ENCODE measurements around the gene FGGY.

Gene FGGY

DNA sequence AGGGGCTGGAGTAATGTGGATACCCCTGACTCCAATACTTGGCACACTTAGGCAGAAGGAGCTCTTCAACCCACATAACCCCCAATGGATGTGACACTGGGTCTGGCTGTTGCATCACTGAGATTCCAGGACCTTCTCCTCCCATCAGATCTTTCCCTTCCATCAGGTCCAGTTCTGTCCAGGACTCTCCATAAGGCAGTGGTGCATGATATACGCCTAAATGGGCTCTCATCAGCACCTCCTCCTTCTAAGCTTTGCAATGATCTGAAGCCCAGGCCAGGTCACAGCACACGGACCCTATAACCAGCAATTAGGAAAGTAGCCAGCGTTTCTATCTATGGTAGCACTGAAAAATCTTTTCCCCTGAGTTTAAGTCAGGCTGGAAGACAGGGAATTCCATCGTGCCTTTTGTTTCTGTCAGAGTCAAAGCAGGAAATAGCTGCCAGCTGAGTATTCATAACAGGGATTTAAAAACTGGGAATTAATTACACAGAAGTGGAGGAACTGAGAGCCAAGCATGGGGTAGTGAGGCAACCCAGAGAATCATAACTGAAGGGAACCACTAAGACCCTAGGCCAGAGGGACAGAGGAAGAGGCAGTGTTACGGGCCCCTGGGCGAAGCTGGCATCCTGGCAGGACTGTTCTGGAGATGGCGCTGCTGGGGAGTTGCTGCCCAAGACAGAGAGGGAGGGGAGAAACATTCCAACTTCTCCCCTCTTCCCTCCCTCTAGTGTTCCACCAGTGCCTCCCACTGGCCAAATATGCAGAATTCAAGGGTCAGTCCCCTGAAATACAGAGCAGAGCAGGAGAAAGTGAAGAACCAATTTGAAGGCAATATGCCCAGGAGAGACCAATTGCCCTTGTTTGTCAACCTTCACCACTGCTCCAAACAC, 480.3 kb downstream of the FGGY start:
- no peaks in the 10 kb centered on the region for H3K9me3 ChIP-seq
- no peak for DNase-seq
- H3K27me3 ChIP-seq = no peaks in the 10 kb centered on the region
- no peaks in the 10 kb centered on the region for H3K36me3 ChIP-seq
- no peaks in the 10 kb centered on the region for H3K4me1 ChIP-seq
- no peak overlapping the region for H3K4me3 ChIP-seq (ENCODE audit: low read depth, low read length)
- TF ChIP-seq, protein P1, sequence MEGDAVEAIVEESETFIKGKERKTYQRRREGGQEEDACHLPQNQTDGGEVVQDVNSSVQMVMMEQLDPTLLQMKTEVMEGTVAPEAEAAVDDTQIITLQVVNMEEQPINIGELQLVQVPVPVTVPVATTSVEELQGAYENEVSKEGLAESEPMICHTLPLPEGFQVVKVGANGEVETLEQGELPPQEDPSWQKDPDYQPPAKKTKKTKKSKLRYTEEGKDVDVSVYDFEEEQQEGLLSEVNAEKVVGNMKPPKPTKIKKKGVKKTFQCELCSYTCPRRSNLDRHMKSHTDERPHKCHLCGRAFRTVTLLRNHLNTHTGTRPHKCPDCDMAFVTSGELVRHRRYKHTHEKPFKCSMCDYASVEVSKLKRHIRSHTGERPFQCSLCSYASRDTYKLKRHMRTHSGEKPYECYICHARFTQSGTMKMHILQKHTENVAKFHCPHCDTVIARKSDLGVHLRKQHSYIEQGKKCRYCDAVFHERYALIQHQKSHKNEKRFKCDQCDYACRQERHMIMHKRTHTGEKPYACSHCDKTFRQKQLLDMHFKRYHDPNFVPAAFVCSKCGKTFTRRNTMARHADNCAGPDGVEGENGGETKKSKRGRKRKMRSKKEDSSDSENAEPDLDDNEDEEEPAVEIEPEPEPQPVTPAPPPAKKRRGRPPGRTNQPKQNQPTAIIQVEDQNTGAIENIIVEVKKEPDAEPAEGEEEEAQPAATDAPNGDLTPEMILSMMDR (IDR thresholded peaks at IDR 0.05; ENCODE audit: low read depth, low read length) = 0 out of 2 replicates have a peak, but pooled peaks have one; percentile 10

DNA sequence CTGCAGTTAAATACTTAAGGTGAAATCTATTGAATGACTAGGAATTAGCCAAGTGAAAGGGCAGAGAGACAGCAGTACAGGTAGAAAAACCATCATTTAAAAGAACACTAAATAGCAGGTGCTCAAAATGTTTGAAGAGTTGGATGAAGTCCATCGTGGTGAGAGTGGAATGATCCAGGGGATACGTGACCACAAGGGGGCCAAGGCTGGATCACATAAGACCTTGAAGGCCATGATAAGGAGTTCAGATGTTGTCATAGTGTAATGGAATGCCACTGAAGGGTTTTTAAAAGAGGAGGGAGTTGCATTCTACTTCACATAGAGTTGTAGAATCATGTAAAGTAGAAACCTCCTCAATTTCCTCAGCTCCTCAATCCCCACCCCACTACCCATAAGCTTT, 483.1 kb downstream of the FGGY start:
- Histone ChIP-seq H3K4me3 (ENCODE audit: low read depth, low read length) (no peak overlapping the region), H3K4me1 (no peaks in the 10 kb centered on the region), H3K36me3 (no peaks in the 10 kb centered on the region), H3K9me3 (no peaks in the 10 kb centered on the region), H3K27me3 (no peaks in the 10 kb centered on the region)
- DNase-seq = no peak
- TF ChIP-seq, protein P1 (IDR thresholded peaks at IDR 0.05; ENCODE audit: low read depth, low read length) = peak; percentile 44

DNA sequence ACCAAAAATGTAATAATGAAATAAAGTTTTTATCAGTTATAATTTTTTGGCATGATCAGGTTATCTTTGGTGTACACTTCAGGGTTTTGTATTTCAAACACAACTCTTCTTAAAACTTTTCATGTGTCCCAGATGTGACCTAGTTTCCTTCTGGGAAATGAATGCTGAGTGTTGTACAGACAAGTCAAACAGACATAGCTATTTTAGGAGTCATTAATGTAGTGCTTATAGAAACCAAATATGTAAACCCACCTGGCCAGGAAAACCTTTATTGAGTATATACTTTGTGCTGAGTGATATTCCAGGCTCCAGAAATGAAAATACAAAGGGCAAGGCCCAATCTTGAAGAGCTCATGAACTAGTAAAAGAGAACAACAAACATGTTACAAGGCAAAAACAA, 491.9 kb downstream of the FGGY start:
- no peaks in the 10 kb centered on the region for H3K9me3 ChIP-seq
- no peak overlapping the region for H3K4me3 ChIP-seq (ENCODE audit: low read depth, low read length)
- H3K27me3 ChIP-seq = no peaks in the 10 kb centered on the region
- H3K4me1 ChIP-seq = no peaks in the 10 kb centered on the region
- DNase-seq = no peak
- TF ChIP-seq, protein P1 (IDR thresholded peaks at IDR 0.05; ENCODE audit: low read depth, low read length) = no peak
- no peaks in the 10 kb centered on the region for H3K36me3 ChIP-seq

DNA sequence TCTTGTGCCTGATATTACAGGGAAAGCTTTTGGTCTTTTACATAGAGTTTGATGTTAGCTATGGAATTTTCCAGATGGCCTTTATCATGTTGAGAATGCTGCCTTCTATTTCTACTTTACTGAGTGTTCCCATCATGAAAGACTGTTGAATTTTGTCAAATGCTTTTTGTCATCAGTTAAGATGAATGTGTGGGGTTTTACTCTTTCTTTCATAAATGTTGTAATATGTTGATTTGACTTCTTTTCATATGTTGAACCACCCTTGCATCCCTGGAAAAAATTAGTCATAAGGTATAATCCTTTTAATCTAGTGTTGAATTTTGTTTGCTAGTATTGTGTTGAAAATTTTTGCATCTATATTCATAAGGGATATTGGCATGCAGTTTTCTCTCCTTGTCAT, 501.7 kb downstream of the FGGY start:
- Histone ChIP-seq H3K4me1 (no peaks in the 10 kb centered on the region), H3K36me3 (no peaks in the 10 kb centered on the region), H3K27me3 (no peaks in the 10 kb centered on the region), H3K4me3 (ENCODE audit: low read depth, low read length) (no peak overlapping the region), H3K9me3 (no peaks in the 10 kb centered on the region)
- no peak for DNase-seq
- TF ChIP-seq, protein P1 (IDR thresholded peaks at IDR 0.05; ENCODE audit: low read depth, low read length) = no peak

DNA sequence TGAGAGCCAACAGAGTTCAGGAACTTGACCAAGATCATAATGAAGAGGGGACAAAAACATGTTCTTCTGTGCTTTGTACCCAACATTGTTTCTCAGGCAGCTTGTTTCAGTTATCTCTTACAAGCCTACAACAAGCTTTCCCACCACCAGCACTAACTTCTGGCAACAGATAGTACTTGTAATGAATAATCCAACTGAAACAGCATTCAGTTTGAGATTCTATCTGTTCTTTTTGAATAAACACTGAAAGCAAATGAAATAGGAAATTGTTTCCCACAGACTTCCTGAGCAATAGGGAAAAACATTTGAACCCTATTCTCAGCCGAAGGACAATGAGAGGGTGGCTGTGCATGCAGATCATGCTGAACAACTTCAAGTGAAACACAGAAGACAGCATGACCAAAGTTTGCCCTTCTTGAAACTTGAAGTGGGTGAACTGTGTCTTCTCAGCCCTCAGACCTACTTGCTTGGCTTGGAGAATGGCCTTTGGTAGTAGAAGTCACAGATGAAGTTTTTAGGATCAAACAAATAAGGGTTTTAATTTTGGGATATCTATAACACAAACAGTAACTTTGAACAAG, 506.7 kb downstream of the FGGY start:
- Histone ChIP-seq H3K4me1 (no peaks in the 10 kb centered on the region), H3K4me3 (ENCODE audit: low read depth, low read length) (no peak overlapping the region), H3K36me3 (no peaks in the 10 kb centered on the region), H3K27me3 (no peaks in the 10 kb centered on the region), H3K9me3 (no peaks in the 10 kb centered on the region)
- TF ChIP-seq, protein P1 (IDR thresholded peaks at IDR 0.05; ENCODE audit: low read depth, low read length) = no peak
- DNase-seq = no peak

DNA sequence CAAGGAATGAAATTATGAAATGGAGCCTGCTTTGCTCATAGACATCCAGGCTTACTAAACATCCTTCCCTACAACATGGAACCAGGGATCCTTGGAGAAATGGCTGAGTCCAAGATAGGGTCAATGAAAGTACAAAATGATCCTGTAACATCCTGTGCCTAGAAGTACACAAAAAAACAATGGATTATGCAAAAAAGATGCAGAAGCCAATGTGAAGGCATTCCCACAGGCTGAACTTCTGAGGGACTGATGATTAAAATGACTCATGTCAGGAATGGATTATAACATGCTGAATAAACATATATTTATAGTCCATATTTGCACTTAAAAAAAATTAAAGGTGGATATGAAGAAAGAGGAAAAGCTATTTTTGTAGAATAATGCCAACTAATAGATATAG, 507.4 kb downstream of the FGGY start:
- TF ChIP-seq, protein P1 (IDR thresholded peaks at IDR 0.05; ENCODE audit: low read depth, low read length) = no peak
- Histone ChIP-seq H3K4me3 (ENCODE audit: low read depth, low read length) (no peak overlapping the region), H3K36me3 (no peaks in the 10 kb centered on the region), H3K9me3 (no peaks in the 10 kb centered on the region), H3K27me3 (no peaks in the 10 kb centered on the region), H3K4me1 (no peaks in the 10 kb centered on the region)
- DNase-seq = no peak
